ENCODE results near the gene PRCD.

DNA sequence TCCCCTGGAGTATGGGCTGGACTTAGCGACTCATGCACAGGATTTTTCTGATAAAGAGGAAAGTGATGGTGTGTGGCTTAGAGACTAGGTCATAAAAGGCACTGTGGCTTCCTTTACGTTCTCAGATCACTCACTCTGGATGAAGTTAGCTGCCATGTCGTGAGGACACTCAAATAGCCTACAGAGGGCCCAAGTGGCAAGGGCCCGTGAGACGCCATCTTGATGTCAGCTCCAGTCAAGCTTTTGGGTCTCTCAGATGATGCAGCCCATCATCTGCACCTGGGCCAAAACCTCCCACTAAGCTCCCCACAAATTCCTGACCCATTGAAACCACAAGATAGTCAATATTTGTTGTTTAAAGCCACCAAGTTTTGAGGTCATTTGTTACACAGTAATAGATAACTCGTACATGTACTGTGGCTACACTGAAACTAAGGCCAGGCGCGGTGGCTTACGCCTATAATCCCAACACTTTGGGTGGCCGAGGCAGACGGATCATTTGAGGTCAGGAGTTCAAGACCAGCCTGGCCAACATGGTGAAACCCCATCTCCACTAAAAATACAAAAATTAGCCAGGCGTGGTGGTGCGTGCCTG lies 31.1 kb downstream of the PRCD start:
- no peak for TF ChIP-seq POLR2A (IDR thresholded peaks at IDR 0.05)
- TF ChIP-seq, protein P1, sequence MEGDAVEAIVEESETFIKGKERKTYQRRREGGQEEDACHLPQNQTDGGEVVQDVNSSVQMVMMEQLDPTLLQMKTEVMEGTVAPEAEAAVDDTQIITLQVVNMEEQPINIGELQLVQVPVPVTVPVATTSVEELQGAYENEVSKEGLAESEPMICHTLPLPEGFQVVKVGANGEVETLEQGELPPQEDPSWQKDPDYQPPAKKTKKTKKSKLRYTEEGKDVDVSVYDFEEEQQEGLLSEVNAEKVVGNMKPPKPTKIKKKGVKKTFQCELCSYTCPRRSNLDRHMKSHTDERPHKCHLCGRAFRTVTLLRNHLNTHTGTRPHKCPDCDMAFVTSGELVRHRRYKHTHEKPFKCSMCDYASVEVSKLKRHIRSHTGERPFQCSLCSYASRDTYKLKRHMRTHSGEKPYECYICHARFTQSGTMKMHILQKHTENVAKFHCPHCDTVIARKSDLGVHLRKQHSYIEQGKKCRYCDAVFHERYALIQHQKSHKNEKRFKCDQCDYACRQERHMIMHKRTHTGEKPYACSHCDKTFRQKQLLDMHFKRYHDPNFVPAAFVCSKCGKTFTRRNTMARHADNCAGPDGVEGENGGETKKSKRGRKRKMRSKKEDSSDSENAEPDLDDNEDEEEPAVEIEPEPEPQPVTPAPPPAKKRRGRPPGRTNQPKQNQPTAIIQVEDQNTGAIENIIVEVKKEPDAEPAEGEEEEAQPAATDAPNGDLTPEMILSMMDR (IDR thresholded peaks at IDR 0.05), result no peak

All from esophagus squamous epithelium (tissue), 4 donors.